SH-SY5Y (cell line): ENCODE data around the gene FADS6.

Experiments used
- GATA2 ChIP-seq: IDR thresholded peaks from 2 replicates; pipeline ENCODE4 v1.6.1; 2011; ENCODE audit warnings: mild to moderate bottlenecking, low read depth, low read length
- GATA3 ChIP-seq: IDR thresholded peaks from 2 replicates; pipeline ENCODE4 v1.6.1; 2011; ENCODE audit warnings: low read depth, mild to moderate bottlenecking, low read length, moderate library complexity

DNA sequence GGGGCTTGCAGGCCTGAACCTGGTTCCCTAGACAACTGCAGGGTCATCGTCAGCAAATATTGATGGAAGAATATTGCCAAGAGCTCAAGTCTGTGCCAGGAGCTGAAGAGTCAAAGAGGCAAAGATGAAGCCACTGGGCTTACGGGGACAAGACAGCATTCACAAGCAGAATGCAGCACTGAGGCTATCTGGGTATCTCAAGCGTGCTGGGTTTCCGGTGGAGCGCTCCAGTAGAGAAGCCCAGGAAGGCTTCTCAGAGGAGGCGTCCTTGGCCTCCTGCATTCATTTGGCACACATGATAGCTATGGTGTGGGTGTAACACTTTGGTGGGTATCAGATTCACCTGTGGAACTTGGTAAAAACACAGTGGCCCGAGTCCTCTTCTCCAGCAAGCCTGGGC lies 2.9 kb downstream of the FADS6 start:
- TF ChIP-seq GATA2 (no peak), GATA3 (no peak)
